Mucosa of descending colon (tissue), 3 donors: ENCODE data around the gene SLC7A7. TPM values are rescaled to one million over a fixed set of nuclear protein-coding genes. Genes with fewer than 3 reads are reported as not detected.
A peak's percentile ranks its signal among the peaks of the same experiment; 100 is the strongest.
"Not testable (repeated sequence)": the region's sequence is repeated elsewhere in the genome, so short reads cannot be mapped to it uniquely, and the experiment has no call there.

Experiments used
- ATAC-seq: fragments of 200-7000 bp; cut with Tn5 transposase; one replicate; pipeline ENCODE4 v1.9.1; 2020; ENCODE audit warnings: mild to moderate bottlenecking, moderate library complexity
- DNase-seq, 3 donors: peaks; one replicate each; pipeline ENCODE4 v3.0.0-alpha.2; 2020
- H3K36me3 ChIP-seq: fragments of 200-600 bp; one replicate; pipeline ENCODE4 v1.8.0; 2021; ENCODE audit warnings: low read depth, mild to moderate bottlenecking
- H3K4me1 ChIP-seq: fragments of 200-600 bp; one replicate; pipeline ENCODE4 v1.8.0; 2021; ENCODE audit warnings: low read depth, mild to moderate bottlenecking
- H3K4me3 ChIP-seq: fragments of 200-600 bp; one replicate; pipeline ENCODE4 v1.8.0; 2021; ENCODE audit warnings: mild to moderate bottlenecking
- H3K9me3 ChIP-seq: fragments of 200-600 bp; one replicate; pipeline ENCODE4 v1.8.0; 2021; ENCODE audit warnings: mild to moderate bottlenecking
- CTCF ChIP-seq: fragments of 200-600 bp; IDR thresholded peaks from one replicate; pipeline ENCODE4 v1.8.0; 2022; ENCODE audit warnings: antibody characterized with exemption, mild to moderate bottlenecking
- intact Hi-C, 2 donors: fragments of 100-400 bp; cut with DNase I in 1 of 2; cut with micrococcal nuclease in 1 of 2; formaldehyde crosslinking; loops; one replicate each; pipeline versions ENCODE4 v1.11.0 to v1.11.1; 2022; cut with DNase I, micrococcal nuclease
- long read RNA-seq, 2 donors: library from polyadenylated mRNA; unstranded; transcript quantifications; one replicate each; pipeline ENCODE4 v2.0.0, GENCODE V29; 2019 to 2021
- total RNA-seq, 3 donors: library from RNA; stranded (reverse); fragmentation: NEBNext Ultra II Directional in 2 of 3; extraction: Animal tissue kit (Norgen Biotek cat#: 25700) in 2 of 3; gene quantifications; one replicate each; pipeline versions ENCODE4 v1.2.1 to v1.2.4, GENCODE V29; 2021 to 2023
- donor health status: DM: no; HTN: no; CAD: no; lungs with moderate emphysema.
- donor health status: DM: no; HTN: no; CAD: no.
- donor health status: DM: no; HTN: yes; CAD: no.

The SLC7A7 gene
- 10 to 100 TPM in 2 of 3 donors, 1 to 10 TPM in 1; 7.6 to 13.7 (median 13.2) TPM for total RNA-seq
- long read RNA-seq, donor 1, transcript SLC7A7-204 (10 exons, 2,447 nt): major isoform, 10 of 14 reads
- long read RNA-seq, donor 1, partial matches to known transcripts: 3 of 14 reads
- long read RNA-seq, donor 1, other reads (novel, unspliced or antisense): 0 of 14 reads
- long read RNA-seq, donor 2, partial matches to known transcripts: 2 of 8 reads
- long read RNA-seq, donor 2, other reads (novel, unspliced or antisense): 1 of 8 reads

- Histone ChIP-seq H3K4me1 (peaks cover 4% of the 10 kb centered on the region), H3K9me3 (no peaks in the 10 kb centered on the region), H3K4me3 (no peak within 1 kb of the TSS), H3K36me3 (no peaks in the 10 kb centered on the region)
- peak; percentile 56 for ATAC-seq
- TF ChIP-seq CTCF: no peak
- DNase-seq: no peak
- intact Hi-C loops: no loop called here
Measured at GRCh38 chr14:22814941-22815713, at the start of gene SLC7A7. TSS of gene SLC7A7 (minus strand) at chr14:22815435. CDS start at chr14:22813398, 2,037 bp downstream.

GRCh38 chr14:22864979-22865378 lies 49.7 kb upstream of the SLC7A7 start:
- no peak for DNase-seq
- no peaks in the 10 kb centered on the region for H3K9me3 ChIP-seq
- peaks cover 7% of the 10 kb centered on the region for H3K4me1 ChIP-seq
- H3K4me3 ChIP-seq: no peak overlapping the region
- ATAC-seq: no peak
- TF ChIP-seq CTCF: no peak
- intact Hi-C loops: no loop called here
- H3K36me3 ChIP-seq: no peaks in the 10 kb centered on the region

GRCh38 chr14:22861651-22862050 lies 46.4 kb upstream of the SLC7A7 start:
- no peak for DNase-seq
- H3K4me3 ChIP-seq: no peak overlapping the region
- no peaks in the 10 kb centered on the region for H3K9me3 ChIP-seq
- no peak for TF ChIP-seq CTCF
- H3K36me3 ChIP-seq: no peaks in the 10 kb centered on the region
- peaks cover 3% of the 10 kb centered on the region for H3K4me1 ChIP-seq
- intact Hi-C loops: no loop called here
- no peak for ATAC-seq

- ATAC-seq, H3K4me3 ChIP-seq, DNase-seq, H3K9me3 ChIP-seq, H3K36me3 ChIP-seq, intact Hi-C loops, H3K4me1 ChIP-seq: not testable (repeated sequence)
Measured at GRCh38 chr14:22860377-22860776, 45.1 kb upstream of the SLC7A7 start.

GRCh38 chr14:22856428-22856827 lies 41.2 kb upstream of the SLC7A7 start:
- no peak overlapping the region for H3K4me3 ChIP-seq
- peak in 1 of 3 donors; percentile 9 for DNase-seq
- intact Hi-C loops: no loop called here
- H3K36me3 ChIP-seq: no peaks in the 10 kb centered on the region
- ATAC-seq: no peak
- peaks cover 5% of the 10 kb centered on the region for H3K4me1 ChIP-seq
- TF ChIP-seq CTCF: no peak
- H3K9me3 ChIP-seq: no peaks in the 10 kb centered on the region
